Ishikawa (cell line): ENCODE measurements around the gene TRIP6.

Source experiments
- CEBPB ChIP-seq: IDR thresholded peaks from 2 replicates; pipeline ENCODE4 v1.6.1; 2012
- CREB1 ChIP-seq: IDR thresholded peaks from 2 replicates; pipeline ENCODE4 v1.6.1; 2012; ENCODE audit warnings: low read depth
- EGR1 ChIP-seq: IDR thresholded peaks from 2 replicates; pipeline ENCODE4 v1.6.1; 2012
- EP300 ChIP-seq: IDR thresholded peaks from 2 replicates; pipeline ENCODE4 v1.6.1; 2012; ENCODE audit warnings: borderline replicate concordance
- FOXM1 ChIP-seq: IDR thresholded peaks from 2 replicates; pipeline ENCODE4 v1.6.1; 2012; ENCODE audit warnings: low read depth, borderline replicate concordance
- NFIC ChIP-seq: IDR thresholded peaks from 2 replicates; pipeline ENCODE4 v1.6.1; 2012
- RAD21 ChIP-seq: IDR thresholded peaks from 2 replicates; pipeline ENCODE4 v1.6.1; 2012; ENCODE audit warnings: low read depth
- TAF1 ChIP-seq: IDR thresholded peaks from 2 replicates; pipeline ENCODE4 v1.6.1; 2012; ENCODE audit warnings: low read depth, mild to moderate bottlenecking
- TCF12 ChIP-seq: IDR thresholded peaks from 2 replicates; pipeline ENCODE4 v1.6.1; 2012; ENCODE audit warnings: low read depth
- TEAD4 ChIP-seq: IDR thresholded peaks from 2 replicates; pipeline ENCODE4 v1.6.1; 2012
- YY1 ChIP-seq: IDR thresholded peaks from 2 replicates; pipeline ENCODE4 v1.6.1; 2012; ENCODE audit warnings: low read depth
- ZBTB7A ChIP-seq: IDR thresholded peaks from 2 replicates; pipeline ENCODE4 v1.6.1; 2012; ENCODE audit warnings: low read depth
- TF ChIP-seq, protein P1 (sequence below): IDR thresholded peaks from 2 replicates; pipeline ENCODE4 v1.6.1; 2012
- TF ChIP-seq, protein P2 (sequence below): IDR thresholded peaks from 2 replicates; pipeline ENCODE4 v1.6.1; 2012; ENCODE audit warnings: low read depth, mild to moderate bottlenecking
- TF ChIP-seq, protein P3 (sequence below): IDR thresholded peaks from 2 replicates; pipeline ENCODE4 v1.6.1; 2012

Gene TRIP6, protein sequence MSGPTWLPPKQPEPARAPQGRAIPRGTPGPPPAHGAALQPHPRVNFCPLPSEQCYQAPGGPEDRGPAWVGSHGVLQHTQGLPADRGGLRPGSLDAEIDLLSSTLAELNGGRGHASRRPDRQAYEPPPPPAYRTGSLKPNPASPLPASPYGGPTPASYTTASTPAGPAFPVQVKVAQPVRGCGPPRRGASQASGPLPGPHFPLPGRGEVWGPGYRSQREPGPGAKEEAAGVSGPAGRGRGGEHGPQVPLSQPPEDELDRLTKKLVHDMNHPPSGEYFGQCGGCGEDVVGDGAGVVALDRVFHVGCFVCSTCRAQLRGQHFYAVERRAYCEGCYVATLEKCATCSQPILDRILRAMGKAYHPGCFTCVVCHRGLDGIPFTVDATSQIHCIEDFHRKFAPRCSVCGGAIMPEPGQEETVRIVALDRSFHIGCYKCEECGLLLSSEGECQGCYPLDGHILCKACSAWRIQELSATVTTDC

DNA sequence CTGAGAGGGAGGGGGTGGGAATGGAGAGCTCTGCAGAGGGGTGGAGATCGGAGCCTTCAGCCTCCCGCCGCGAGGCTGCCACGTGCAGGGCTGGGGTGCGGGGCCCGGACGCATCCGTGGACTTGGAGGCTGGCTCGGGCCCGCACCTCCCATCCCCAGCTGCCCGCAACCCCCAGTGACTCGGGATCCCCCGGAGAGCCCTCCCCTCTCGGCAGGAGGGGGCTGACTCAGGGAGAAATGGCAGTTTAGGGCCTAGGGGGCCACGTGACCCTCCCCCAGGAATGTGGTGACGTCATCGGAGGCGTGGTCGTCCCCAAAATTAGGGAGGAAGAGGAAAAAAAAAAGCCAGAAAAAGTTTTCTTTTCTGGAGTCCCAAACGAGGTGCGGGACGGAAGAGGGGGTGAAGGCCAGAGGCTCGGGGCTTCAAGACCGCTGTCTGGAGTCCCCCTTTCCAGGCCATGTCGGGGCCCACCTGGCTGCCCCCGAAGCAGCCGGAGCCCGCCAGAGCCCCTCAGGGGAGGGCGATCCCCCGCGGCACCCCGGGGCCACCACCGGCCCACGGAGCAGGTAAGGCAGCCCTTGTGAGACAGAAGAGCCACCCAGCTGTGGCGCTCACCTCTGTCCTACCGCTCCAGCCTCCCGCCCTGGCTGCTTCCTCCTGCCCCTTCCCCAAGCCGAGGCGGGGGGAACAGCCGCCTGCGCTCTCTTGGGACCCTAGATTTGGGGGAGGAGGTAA, at the start of gene TRIP6:
TRIP6 (plus strand) TSS at position 348 of the 736 bp plus-strand sequence; CDS start at position 459, 111 bp downstream.
- TF ChIP-seq, protein P1, sequence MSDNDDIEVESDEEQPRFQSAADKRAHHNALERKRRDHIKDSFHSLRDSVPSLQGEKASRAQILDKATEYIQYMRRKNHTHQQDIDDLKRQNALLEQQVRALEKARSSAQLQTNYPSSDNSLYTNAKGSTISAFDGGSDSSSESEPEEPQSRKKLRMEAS, result peak; percentile 89
- TF ChIP-seq EGR1 (no peak; the same call in 1 of the 2 replicates), YY1 (no peak; the same call in 1 of the 2 replicates), EP300 (peak; percentile 50; the same call in 1 of the 2 replicates), RAD21 (no peak), CEBPB (no peak), TCF12 (peak; percentile 56), TAF1 (peak; percentile 56), FOXM1 (no peak), CREB1 (peak; percentile 52), TEAD4 (peak; percentile 98), ZBTB7A (peak; percentile 87; the same call in 1 of the 2 replicates), NFIC (peak; percentile 38; the same call in 1 of the 2 replicates)
- TF ChIP-seq, protein P2, sequence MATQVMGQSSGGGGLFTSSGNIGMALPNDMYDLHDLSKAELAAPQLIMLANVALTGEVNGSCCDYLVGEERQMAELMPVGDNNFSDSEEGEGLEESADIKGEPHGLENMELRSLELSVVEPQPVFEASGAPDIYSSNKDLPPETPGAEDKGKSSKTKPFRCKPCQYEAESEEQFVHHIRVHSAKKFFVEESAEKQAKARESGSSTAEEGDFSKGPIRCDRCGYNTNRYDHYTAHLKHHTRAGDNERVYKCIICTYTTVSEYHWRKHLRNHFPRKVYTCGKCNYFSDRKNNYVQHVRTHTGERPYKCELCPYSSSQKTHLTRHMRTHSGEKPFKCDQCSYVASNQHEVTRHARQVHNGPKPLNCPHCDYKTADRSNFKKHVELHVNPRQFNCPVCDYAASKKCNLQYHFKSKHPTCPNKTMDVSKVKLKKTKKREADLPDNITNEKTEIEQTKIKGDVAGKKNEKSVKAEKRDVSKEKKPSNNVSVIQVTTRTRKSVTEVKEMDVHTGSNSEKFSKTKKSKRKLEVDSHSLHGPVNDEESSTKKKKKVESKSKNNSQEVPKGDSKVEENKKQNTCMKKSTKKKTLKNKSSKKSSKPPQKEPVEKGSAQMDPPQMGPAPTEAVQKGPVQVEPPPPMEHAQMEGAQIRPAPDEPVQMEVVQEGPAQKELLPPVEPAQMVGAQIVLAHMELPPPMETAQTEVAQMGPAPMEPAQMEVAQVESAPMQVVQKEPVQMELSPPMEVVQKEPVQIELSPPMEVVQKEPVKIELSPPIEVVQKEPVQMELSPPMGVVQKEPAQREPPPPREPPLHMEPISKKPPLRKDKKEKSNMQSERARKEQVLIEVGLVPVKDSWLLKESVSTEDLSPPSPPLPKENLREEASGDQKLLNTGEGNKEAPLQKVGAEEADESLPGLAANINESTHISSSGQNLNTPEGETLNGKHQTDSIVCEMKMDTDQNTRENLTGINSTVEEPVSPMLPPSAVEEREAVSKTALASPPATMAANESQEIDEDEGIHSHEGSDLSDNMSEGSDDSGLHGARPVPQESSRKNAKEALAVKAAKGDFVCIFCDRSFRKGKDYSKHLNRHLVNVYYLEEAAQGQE, result no peak
- TF ChIP-seq, protein P3, sequence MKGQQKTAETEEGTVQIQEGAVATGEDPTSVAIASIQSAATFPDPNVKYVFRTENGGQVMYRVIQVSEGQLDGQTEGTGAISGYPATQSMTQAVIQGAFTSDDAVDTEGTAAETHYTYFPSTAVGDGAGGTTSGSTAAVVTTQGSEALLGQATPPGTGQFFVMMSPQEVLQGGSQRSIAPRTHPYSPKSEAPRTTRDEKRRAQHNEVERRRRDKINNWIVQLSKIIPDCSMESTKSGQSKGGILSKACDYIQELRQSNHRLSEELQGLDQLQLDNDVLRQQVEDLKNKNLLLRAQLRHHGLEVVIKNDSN, result peak; percentile 98

DNA sequence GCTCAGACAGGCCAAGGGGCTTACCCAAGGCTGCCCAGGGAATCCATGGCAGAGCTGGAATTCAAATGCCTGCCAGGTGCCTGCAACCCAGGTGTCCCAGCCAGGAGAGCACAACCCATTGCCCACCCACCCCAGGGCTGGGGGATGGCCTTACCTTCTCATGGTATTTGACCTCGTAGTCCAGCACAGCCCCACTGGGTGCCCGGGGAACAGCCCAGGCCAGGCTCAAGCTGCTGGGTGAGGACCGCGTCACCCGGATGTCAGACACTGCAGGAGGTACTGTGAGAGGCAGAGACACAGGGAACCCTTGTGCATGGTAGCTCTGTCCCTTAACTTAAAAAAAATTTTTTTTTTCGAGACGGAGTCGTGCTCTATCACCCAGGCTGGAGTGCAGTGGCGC, 48.8 kb upstream of the TRIP6 start:
- TF ChIP-seq TCF12, result no peak
- no peak for TF ChIP-seq EGR1
- TF ChIP-seq TAF1, result no peak
- TF ChIP-seq, protein P2, result no peak
- TF ChIP-seq, protein P3, result no peak
- no peak for TF ChIP-seq NFIC
- no peak for TF ChIP-seq FOXM1
- no peak for TF ChIP-seq CEBPB
- TF ChIP-seq, protein P1, result no peak
- no peak for TF ChIP-seq CREB1
- no peak for TF ChIP-seq YY1
- TF ChIP-seq RAD21, result no peak
- no peak for TF ChIP-seq TEAD4
- no peak for TF ChIP-seq ZBTB7A
- TF ChIP-seq EP300, result no peak

DNA sequence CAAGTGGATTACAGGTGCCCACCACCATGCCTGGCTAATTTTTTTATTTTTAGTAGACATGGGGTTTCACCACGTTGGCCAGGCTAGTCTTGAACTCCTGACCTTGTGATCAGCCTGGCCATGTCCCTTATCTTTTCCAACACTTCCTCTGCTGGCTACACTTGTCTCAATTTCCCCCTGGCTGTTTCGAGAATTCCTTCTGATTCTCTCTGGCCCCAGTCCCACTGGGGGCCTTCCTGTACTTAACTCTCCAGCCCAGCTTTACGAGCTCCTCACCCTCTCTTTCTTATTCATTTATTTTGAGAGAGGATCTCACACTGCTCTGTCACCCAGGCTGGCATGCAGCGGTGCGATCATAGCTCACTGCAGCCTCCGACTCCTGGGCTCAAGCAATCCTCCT, 48.4 kb upstream of the TRIP6 start:
- TF ChIP-seq TEAD4, result no peak
- no peak for TF ChIP-seq FOXM1
- no peak for TF ChIP-seq ZBTB7A
- no peak for TF ChIP-seq TCF12
- TF ChIP-seq EP300, result no peak
- no peak for TF ChIP-seq CREB1
- TF ChIP-seq EGR1, result no peak
- no peak for TF ChIP-seq CEBPB

DNA sequence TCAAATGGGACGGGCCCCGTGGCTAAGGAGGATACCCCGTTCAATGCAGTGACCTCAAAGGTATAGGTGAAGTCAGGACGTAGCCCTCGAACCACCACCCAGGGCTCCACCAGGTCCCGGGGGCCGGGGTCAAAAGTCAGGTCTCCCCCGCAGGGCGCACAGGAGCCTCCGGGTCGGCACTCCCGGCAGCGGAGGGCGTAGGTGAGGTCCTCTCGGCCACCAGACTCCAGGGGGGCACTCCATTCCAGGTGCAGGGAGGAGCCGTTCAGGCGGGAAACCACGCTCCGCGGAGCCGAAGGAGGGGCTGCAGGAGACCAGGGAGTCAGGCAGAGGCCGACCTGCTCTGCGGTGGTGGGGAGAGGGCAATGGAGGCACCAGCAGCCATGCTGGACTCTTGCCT, 47.6 kb upstream of the TRIP6 start:
- TF ChIP-seq, protein P2, result no peak
- TF ChIP-seq YY1, result no peak
- TF ChIP-seq CEBPB, result no peak
- TF ChIP-seq RAD21, result no peak
- TF ChIP-seq, protein P3, result no peak
- no peak for TF ChIP-seq FOXM1
- TF ChIP-seq, protein P1, result no peak
- TF ChIP-seq NFIC, result no peak
- no peak for TF ChIP-seq EP300
- no peak for TF ChIP-seq TEAD4
- TF ChIP-seq EGR1, result no peak
- TF ChIP-seq TAF1, result no peak
- TF ChIP-seq ZBTB7A, result no peak
- TF ChIP-seq CREB1, result no peak
- no peak for TF ChIP-seq TCF12
